BLaER1 (cell line): ENCODE results near the gene CXCR2.
"Not testable (repeated sequence)": the region's sequence is repeated elsewhere in the genome, so short reads cannot be mapped to it uniquely, and the experiment has no call there.

Source experiments
- H3K27ac ChIP-seq: shearing (Covaris generic); formaldehyde crosslinking; 2 replicates; pipeline ENCODE4 v1.8.1; 2022
- H3K27me3 ChIP-seq: shearing (Covaris generic); formaldehyde crosslinking; 2 replicates; pipeline ENCODE4 v1.8.1; 2022
- H3K36me3 ChIP-seq: shearing (Covaris generic); formaldehyde crosslinking; 2 replicates; pipeline ENCODE4 v1.8.1; 2022
- H3K4me1 ChIP-seq: shearing (Covaris generic); formaldehyde crosslinking; 2 replicates; pipeline ENCODE4 v1.8.1; 2022
- H3K4me2 ChIP-seq: shearing (Covaris generic); formaldehyde crosslinking; 2 replicates; pipeline ENCODE4 v1.8.1; 2022
- H3K4me3 ChIP-seq: shearing (Covaris generic); formaldehyde crosslinking; 2 replicates; pipeline ENCODE4 v1.8.1; 2022
- H3K9ac ChIP-seq: shearing (Covaris generic); formaldehyde crosslinking; 2 replicates; pipeline ENCODE4 v1.8.1; 2022
- H3K9me3 ChIP-seq: shearing (Covaris generic); formaldehyde crosslinking; 2 replicates; pipeline ENCODE4 v1.8.1; 2022
- H4K20me1 ChIP-seq: shearing (Covaris generic); formaldehyde crosslinking; 2 replicates; pipeline ENCODE4 v1.8.1; 2022
- Cebpa-rat ChIP-seq: shearing (Covaris generic); IDR thresholded peaks from 2 replicates; pipeline ENCODE4 v1.8.1; 2022

CXCR2 gene

DNA sequence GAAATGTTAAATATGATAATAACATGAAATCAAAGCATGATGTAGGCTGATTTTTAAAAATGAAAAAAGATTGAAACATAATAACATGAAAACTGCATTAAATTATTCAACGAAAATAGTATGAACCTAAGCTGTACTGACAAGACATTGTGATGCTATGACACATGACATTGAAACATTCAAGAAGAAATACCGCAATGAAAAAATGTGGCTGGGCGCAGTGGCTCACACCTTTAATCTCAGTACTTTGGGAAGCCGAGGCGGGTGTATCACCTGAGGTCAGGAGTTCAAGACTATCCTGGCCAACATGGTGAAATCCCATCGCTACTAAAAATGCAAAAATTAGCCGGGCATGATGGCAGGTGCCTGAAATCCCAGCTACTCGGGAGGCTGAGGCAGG lies 26.3 kb downstream of the CXCR2 start:
- no peak for TF ChIP-seq Cebpa-rat
- H3K27me3 ChIP-seq: no peaks in the 10 kb centered on the region
- H3K4me3 ChIP-seq: no peak overlapping the region
- H3K27ac ChIP-seq: no peak overlapping the region
- no peaks in the 10 kb centered on the region for H4K20me1 ChIP-seq
- peaks cover 12% of the 10 kb centered on the region for H3K4me1 ChIP-seq
- no peaks in the 10 kb centered on the region for H3K9me3 ChIP-seq
- H3K9ac ChIP-seq: no peak overlapping the region
- no peaks in the 10 kb centered on the region for H3K36me3 ChIP-seq
- H3K4me2 ChIP-seq: no peak overlapping the region

DNA sequence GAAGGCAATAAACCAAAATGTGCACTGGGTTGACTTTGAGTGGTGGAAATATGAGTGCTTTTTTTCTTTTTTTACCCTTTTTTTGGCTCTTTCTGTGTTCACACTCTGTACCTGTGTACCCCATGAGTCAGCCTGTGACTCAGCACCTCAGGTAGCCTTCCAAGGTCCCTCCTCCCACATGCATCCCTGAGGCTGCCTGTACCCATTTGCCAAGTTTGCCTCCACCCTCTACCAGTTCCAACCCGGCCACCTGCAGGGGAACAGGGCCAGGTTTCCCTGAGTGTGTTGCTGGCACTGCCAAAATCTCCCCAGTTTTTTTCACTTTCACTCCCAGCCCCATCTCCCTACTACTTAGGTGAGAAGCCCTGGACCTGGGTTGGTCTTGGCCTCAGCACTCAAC lies 26.9 kb downstream of the CXCR2 start:
- Histone ChIP-seq H3K4me1 (peaks cover 12% of the 10 kb centered on the region), H3K4me2 (no peak overlapping the region), H3K9ac (no peak overlapping the region), H3K27me3 (no peaks in the 10 kb centered on the region), H3K4me3 (no peak overlapping the region), H3K27ac (no peak overlapping the region), H3K36me3 (no peaks in the 10 kb centered on the region), H4K20me1 (no peaks in the 10 kb centered on the region), H3K9me3 (no peaks in the 10 kb centered on the region)
- no peak for TF ChIP-seq Cebpa-rat

DNA sequence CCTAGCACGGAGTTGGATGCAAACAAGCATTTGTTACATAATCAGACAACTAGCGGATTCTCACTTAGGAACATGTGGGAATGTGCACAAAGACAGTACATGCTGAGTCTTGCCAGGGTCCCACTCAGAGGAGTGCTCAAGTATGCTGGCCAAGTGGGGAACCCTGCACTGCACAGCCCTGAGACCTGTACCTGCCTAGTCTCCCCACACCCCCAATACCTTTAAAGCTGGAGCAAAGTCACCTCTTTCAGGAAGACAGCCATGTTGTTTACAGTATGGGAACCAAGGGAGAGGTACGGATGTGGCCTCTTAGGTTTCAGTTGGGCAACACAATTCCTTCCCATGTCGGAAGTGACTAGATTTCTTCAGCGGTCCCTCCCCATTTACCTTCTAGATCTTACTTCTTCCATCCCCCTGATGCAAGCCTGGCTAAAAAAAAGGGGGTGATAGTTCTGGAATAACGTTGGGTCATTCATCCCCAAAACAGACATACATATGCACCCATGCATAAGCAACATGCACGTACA lies 30.2 kb downstream of the CXCR2 start:
- Histone ChIP-seq H3K4me3 (no peak overlapping the region), H3K36me3 (no peaks in the 10 kb centered on the region), H3K9ac (no peak overlapping the region), H3K4me2 (no peak overlapping the region), H4K20me1 (no peaks in the 10 kb centered on the region), H3K27me3 (no peaks in the 10 kb centered on the region), H3K9me3 (no peaks in the 10 kb centered on the region), H3K27ac (no peak overlapping the region), H3K4me1 (no peaks in the 10 kb centered on the region)
- TF ChIP-seq Cebpa-rat: no peak

DNA sequence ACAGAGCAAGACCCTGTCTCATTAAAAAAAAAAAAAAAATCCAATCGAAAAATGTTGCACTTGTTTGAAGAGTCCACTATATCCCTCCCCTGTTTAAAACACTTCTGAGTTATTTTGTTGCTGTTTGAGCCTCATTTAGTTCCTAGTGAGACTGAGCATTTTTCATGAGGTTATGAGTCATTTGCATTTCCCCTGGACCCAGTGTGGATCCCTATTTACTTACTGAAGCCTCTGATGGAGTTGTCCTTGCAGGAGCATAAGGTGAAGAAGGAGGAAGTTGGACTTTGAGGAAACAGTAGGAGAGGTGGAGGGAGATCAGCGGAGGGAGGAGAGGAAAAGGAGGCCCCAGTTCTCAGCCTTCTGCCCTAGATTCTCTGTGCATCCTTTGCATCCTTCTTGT lies 35.8 kb downstream of the CXCR2 start:
- Histone ChIP-seq H3K36me3 (no peaks in the 10 kb centered on the region), H3K4me2 (no peak overlapping the region), H3K9ac (no peak overlapping the region), H4K20me1 (no peaks in the 10 kb centered on the region), H3K4me1 (peaks cover 3% of the 10 kb centered on the region), H3K4me3 (no peak overlapping the region), H3K9me3 (no peaks in the 10 kb centered on the region), H3K27me3 (no peaks in the 10 kb centered on the region), H3K27ac (no peak overlapping the region)
- TF ChIP-seq Cebpa-rat: no peak

DNA sequence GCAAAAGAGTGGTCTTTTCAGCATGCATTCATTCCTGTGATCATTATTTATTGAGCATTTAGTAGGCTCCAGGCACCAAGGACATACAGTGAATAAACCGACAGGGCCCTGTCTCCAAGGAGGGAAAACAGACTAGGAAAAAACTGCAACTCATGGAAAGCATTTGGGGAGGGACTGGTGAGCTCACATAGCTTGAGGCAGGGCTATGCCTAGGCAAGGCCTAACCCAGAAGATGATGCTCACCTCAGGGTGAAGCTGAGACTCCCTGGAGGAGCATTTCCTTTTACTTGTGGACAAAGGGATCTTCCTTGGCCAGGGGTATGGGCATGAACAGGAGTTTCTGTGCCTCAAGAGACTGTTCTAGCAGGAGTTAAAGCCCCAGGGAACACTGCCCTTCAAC lies 37.0 kb downstream of the CXCR2 start:
- Histone ChIP-seq H3K4me2 (no peak overlapping the region), H3K9ac (no peak overlapping the region), H3K36me3 (no peaks in the 10 kb centered on the region), H3K4me3 (no peak overlapping the region), H3K4me1 (peaks cover 8% of the 10 kb centered on the region), H3K27ac (no peak overlapping the region), H3K9me3 (no peaks in the 10 kb centered on the region), H4K20me1 (no peaks in the 10 kb centered on the region), H3K27me3 (no peaks in the 10 kb centered on the region)
- TF ChIP-seq Cebpa-rat: no peak

DNA sequence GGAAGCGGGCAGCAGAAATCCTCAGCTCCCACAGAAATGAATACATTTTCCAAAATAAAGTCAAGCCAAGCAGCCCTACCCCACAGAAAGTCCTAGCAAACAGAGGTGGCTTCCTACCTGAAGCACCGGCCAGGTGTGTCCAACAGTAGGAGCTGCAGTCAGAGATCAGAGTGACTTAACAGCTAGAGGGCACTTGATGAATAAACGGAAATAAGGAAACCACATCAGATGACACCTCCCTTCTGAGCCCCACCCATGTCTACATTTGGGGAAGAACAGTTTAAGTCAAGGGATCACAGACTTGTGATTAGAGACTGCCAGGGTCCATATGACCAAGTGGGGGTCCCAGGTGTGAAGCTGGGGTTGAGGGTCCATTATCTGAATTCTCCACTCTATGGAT lies 41.0 kb downstream of the CXCR2 start, which contains the start of gene CXCR1:
TSS of gene CXCR1 (minus strand) at position 172 of the 400 bp plus-strand sequence. CDS start 1,751 bp downstream, outside the sequence.
- peaks cover 8% of the 10 kb centered on the region for H3K4me1 ChIP-seq
- no peak for TF ChIP-seq Cebpa-rat
- no peaks in the 10 kb centered on the region for H3K27me3 ChIP-seq
- no peaks in the 10 kb centered on the region for H3K9me3 ChIP-seq
- H3K36me3 ChIP-seq: no peaks in the 10 kb centered on the region
- H3K4me3 ChIP-seq: no peak within 1 kb of the TSS
- H3K27ac ChIP-seq: no peak within 1 kb of the TSS
- H3K4me2 ChIP-seq: peak within 1 kb of the TSS; percentile 23; the same call in 1 of the 2 replicates
- H3K9ac ChIP-seq: no peak within 1 kb of the TSS
- no peaks in the 10 kb centered on the region for H4K20me1 ChIP-seq

DNA sequence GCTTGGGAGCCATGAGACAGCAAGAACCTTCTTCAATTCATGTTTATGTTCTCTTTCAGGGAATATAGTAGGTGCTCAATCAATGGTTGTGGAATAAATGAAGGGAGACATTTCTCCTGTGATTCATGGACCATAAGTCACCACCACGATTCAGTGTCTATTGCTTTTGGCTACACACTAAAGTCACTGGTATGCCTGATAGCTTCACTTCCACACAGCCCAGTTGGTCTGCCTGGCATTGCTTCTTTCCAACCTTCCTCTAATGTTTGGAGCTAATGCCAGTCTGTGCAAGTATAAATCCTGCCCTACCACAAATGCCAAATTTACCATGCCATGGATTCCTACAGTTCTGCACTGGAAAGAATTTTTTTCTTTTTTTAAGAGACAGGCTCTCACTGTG lies 42.2 kb downstream of the CXCR2 start:
- Histone ChIP-seq H3K27me3 (no peaks in the 10 kb centered on the region), H3K4me3 (no peak overlapping the region), H3K36me3 (no peaks in the 10 kb centered on the region), H3K4me1 (peaks cover 8% of the 10 kb centered on the region), H3K27ac (no peak overlapping the region), H3K9me3 (no peaks in the 10 kb centered on the region), H3K4me2 (no peak overlapping the region), H3K9ac (no peak overlapping the region), H4K20me1 (no peaks in the 10 kb centered on the region)
- no peak for TF ChIP-seq Cebpa-rat

DNA sequence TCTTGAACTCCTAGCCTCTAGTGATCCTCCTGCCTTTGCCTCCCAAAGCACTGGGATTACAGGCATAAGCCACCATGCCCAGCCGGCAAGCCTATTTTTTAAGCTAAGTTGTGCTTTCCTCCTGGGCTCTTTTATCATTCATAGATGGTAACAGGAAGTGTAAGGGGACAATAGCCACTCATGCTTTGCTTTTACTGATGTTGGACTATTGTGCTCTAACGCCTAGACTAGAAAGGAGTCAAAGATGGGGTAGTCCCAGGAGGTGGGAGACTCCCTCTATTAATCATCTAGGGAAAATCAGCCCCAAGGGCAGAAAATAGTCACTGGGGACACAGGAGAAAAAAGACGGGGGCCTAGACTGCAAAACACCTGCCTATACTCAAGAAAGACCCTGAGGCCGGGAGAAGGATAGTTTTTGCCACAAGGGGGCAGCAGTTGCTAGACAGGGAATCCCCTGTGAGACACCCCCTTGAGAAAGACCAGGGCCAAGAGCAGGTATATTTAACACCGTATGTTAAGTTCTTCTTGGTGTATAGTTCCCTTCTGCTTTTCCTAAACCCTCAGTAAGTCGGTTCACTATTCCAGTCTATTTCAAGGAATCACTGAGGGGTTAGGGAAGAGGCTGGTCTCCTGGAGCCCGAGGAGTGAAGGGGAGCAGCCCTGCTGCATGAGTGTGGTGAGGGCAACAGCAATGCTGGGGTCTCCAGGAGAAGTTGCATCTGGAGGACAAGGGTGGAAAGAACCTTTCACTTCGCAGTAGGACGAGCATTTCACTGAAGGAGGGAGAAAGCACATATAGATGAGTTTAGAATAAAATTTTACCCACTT lies 43.0 kb downstream of the CXCR2 start:
- Histone ChIP-seq H4K20me1 (no peaks in the 10 kb centered on the region), H3K9ac (no peak overlapping the region), H3K4me2 (no peak overlapping the region), H3K27ac (no peak overlapping the region), H3K36me3 (no peaks in the 10 kb centered on the region), H3K27me3 (no peaks in the 10 kb centered on the region), H3K9me3 (no peaks in the 10 kb centered on the region), H3K4me3 (no peak overlapping the region), H3K4me1 (peaks cover 8% of the 10 kb centered on the region)
- no peak for TF ChIP-seq Cebpa-rat

DNA sequence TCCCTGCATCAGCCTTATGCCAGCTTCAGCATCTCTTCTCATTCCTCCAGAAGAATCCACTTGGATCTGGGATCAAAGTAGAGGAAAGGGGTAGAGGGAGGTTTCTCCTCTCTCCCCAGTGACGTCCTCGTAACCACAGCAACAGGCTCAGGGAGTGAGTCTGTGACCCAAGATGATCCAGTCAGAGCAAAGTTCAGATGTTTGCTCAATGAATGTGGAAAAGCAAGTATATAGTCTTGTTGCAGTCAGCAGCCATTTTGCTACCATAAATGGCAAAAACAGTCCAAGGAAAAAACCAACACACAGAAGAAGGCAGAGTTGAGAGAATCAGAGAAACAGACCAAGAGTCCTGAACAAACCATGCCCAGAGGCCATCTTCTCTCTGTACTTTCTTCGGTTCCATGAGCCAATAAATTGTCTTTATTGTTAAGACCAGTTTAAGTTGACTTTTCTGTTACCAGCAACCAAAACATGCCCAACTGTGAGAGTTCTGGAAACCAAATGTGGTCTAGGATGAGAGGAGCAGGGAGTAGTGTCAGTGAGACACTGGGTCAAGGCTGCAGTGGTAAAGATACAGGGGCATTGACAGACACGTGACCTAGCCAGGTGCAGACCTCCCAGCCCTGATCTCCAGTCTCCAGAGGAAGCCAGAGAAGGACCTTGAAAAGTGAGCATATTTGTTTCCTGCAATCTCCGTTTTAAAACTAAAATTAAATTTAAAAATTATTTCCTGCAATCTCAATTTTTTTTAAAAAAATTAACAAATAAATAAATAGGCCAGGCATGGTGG lies 44.1 kb downstream of the CXCR2 start:
- no peak overlapping the region for H3K9ac ChIP-seq
- no peaks in the 10 kb centered on the region for H4K20me1 ChIP-seq
- H3K27ac ChIP-seq: no peak overlapping the region
- no peaks in the 10 kb centered on the region for H3K27me3 ChIP-seq
- no peaks in the 10 kb centered on the region for H3K36me3 ChIP-seq
- no peak overlapping the region for H3K4me3 ChIP-seq
- H3K4me2 ChIP-seq: peak overlapping the region; percentile 10; the same call in 1 of the 2 replicates
- TF ChIP-seq Cebpa-rat: no peak
- H3K4me1 ChIP-seq: peaks cover 8% of the 10 kb centered on the region
- no peaks in the 10 kb centered on the region for H3K9me3 ChIP-seq

DNA sequence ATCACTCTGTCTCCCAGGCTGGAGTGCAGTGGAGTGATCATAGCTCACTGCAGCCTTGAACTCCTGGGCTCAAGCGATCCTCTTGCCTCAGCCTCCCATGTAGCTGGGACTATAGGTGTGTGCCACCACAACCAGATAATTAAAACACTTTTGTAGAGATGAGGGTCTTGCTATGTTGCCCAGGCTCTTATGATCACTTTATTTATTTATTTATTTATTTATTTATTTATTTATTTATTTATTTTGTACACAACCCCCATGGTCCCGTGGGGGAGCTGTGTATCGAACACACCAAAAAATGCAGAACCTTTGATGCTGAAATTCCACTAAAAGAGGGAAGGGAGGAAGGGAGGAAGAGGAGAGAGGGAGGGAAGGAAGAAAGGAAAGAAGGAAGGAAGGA lies 45.9 kb downstream of the CXCR2 start:
- H3K27ac ChIP-seq, H3K9ac ChIP-seq, H3K27me3 ChIP-seq, H4K20me1 ChIP-seq, H3K4me3 ChIP-seq, H3K4me1 ChIP-seq, H3K4me2 ChIP-seq, H3K9me3 ChIP-seq, H3K36me3 ChIP-seq: not testable (repeated sequence)
